HG03196 (cell line): Measurements from ENCODE around the gene NAV2.

ENCODE experiments used
- ATAC-seq: cut with Tn5 transposase; IDR thresholded peaks from one replicate; pipeline ENCODE4 v1.9.1; 2021; ENCODE audit not compliant: unreplicated experiment

The NAV2 gene

GRCh38 chr11:19686234-19686633, 26.4 kb upstream of the NAV2 start:
- ATAC-seq = no peak

- ATAC-seq = no peak
These were observed 25.2 kb upstream of the NAV2 start for GRCh38 chr11:19687392-19687791.

GRCh38 chr11:19689281-19690000, 23.2 kb upstream of the NAV2 start:
- ATAC-seq = no peak

GRCh38 chr11:19690885-19691284, 21.8 kb upstream of the NAV2 start:
- ATAC-seq = no peak

GRCh38 chr11:19691815-19692500, 20.7 kb upstream of the NAV2 start:
- no peak for ATAC-seq

- no peak for ATAC-seq
These were observed 19.5 kb upstream of the NAV2 start for GRCh38 chr11:19693146-19693545.

GRCh38 chr11:19694796-19695345, 17.8 kb upstream of the NAV2 start:
- ATAC-seq = no peak

GRCh38 chr11:19696073-19696472, 16.6 kb upstream of the NAV2 start:
- no peak for ATAC-seq

- no peak for ATAC-seq
These were observed 15.7 kb upstream of the NAV2 start for GRCh38 chr11:19696904-19697303.

- no peak for ATAC-seq
These were observed 14.9 kb upstream of the NAV2 start for GRCh38 chr11:19697721-19698121.

- no peak for ATAC-seq
These were observed 13.9 kb upstream of the NAV2 start for GRCh38 chr11:19698493-19699292.

- ATAC-seq = no peak
These were observed 11.2 kb upstream of the NAV2 start for GRCh38 chr11:19701421-19701820.

GRCh38 chr11:19702620-19703019, 10.0 kb upstream of the NAV2 start:
- no peak for ATAC-seq

GRCh38 chr11:19703211-19703610, 9.4 kb upstream of the NAV2 start:
- no peak for ATAC-seq

- no peak for ATAC-seq
These were observed 8.4 kb upstream of the NAV2 start for GRCh38 chr11:19704213-19704612.

- ATAC-seq = no peak
These were observed 6.7 kb upstream of the NAV2 start for GRCh38 chr11:19705936-19706335.

GRCh38 chr11:19711911-19712280, 741 bp upstream of the NAV2 start:
- peak; percentile 17 for ATAC-seq

- peak; percentile 7 for ATAC-seq
These were observed 772 bp downstream of the NAV2 start for GRCh38 chr11:19713196-19714021.

GRCh38 chr11:19714022-19714386, 1.4 kb downstream of the NAV2 start:
- no peak for ATAC-seq

- ATAC-seq = no peak
These were observed 2.0 kb downstream of the NAV2 start for GRCh38 chr11:19714387-19715363.
